Transverse colon (tissue), 4 donors: ENCODE measurements around the gene HOXB6.

ENCODE experiments used
- CTCF ChIP-seq, 5 experiments: fragments of 200-600 bp in 3 of 5; fragments of 450-650 bp in 2 of 5; sonication (generic) in 3 of 5; IDR thresholded peaks; 1 replicate in 2 of 5; 2 replicates in 3 of 5; pipeline ENCODE4 v1.5.1; 2016 to 2017; ENCODE audit warnings: antibody characterized with exemption in 5 of 5, inconsistent platforms in 3 of 5, mild to moderate bottlenecking in 2 of 5, moderate library complexity in 1 of 5
- EP300 ChIP-seq: sonication (generic); formaldehyde crosslinking; IDR thresholded peaks from one replicate; pipeline ENCODE4 v1.6.1; 2017; ENCODE audit warnings: antibody characterized with exemption, low read depth
- POLR2A ChIP-seq: fragments of 450-650 bp; IDR thresholded peaks from one replicate; pipeline ENCODE4 v1.6.1; 2016; ENCODE audit warnings: antibody characterized with exemption, mild to moderate bottlenecking, moderate library complexity
- POLR2AphosphoS5 ChIP-seq, 3 donors: sonication (generic); formaldehyde crosslinking; IDR thresholded peaks; one replicate each; pipeline ENCODE4 v1.6.1; 2016; ENCODE audit warnings: antibody characterized with exemption in 3 of 3

DNA sequence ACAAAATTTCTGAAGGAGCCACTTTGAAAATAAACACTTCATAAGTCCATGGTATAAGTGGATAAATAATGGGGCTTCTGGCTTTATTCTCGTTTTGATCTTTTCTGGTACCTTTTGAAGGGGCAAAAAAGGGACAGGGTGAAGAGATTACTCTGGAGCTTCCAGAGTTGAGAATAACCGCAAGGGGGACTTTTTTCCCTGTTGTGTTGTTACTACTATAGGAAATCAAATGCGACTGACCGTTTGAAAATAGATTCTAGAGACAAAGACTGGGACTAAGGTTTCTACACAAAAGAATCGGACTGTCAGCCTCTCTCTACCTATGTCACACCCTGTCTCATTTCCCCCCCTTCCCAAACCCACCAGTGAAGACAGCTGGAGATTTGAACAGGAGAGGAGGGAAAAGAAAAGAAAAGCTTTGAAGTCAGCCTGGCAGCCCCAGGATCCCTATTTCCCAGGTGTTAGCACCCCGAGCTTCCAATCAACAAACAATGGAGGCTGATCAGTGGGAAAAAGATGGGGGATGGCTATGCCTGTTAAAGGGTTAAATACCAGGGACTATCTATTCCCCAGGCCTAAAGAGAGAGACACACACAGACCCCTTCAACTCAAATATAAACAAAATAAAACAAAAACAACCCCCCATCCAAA is 35.0 kb downstream of the HOXB6 start:
- TF ChIP-seq CTCF (IDR thresholded peaks at IDR 0.05): peak in 1 of 5 experiments; percentile 20
- no peak for TF ChIP-seq POLR2A
- no peak for TF ChIP-seq EP300
- no peak for TF ChIP-seq POLR2AphosphoS5 (IDR thresholded peaks at IDR 0.05)
